Measurements from ENCODE around the gene PWWP3B.

Gene PWWP3B

GRCh38 chrX:106168107-106168506 lies at the start of gene PWWP3B:
Gene PWWP3B, plus strand, starts transcription at chrX:106168305. Its CDS starts 37,128 bp downstream, at chrX:106205433.
- TF ChIP-seq MAX (IDR thresholded peaks at IDR 0.05) (no peak), TAF1 (IDR thresholded peaks at IDR 0.05; ENCODE audit: low read depth) (no peak), ZBTB7A (IDR thresholded peaks at IDR 0.05; ENCODE audit: low read depth) (no peak), RAD21 (IDR thresholded peaks at IDR 0.05; ENCODE audit: low read depth) (no peak), EP300 (IDR thresholded peaks at IDR 0.05; ENCODE audit: borderline replicate concordance) (no peak)

GRCh38 chrX:106139048-106139447 lies 29.1 kb upstream of the PWWP3B start:
- TF ChIP-seq FOXM1 (IDR thresholded peaks at IDR 0.05; ENCODE audit: borderline replicate concordance, low read depth) (no peak), EGR1 (IDR thresholded peaks at IDR 0.05) (no peak), RAD21 (IDR thresholded peaks at IDR 0.05; ENCODE audit: low read depth) (no peak), TCF12 (IDR thresholded peaks at IDR 0.05; ENCODE audit: low read depth) (no peak), MAX (IDR thresholded peaks at IDR 0.05) (no peak), CEBPB (IDR thresholded peaks at IDR 0.05) (no peak), YY1 (IDR thresholded peaks at IDR 0.05; ENCODE audit: low read depth) (no peak)

- TF ChIP-seq FOXM1 (IDR thresholded peaks at IDR 0.05; ENCODE audit: borderline replicate concordance, low read depth) (no peak), CREB1 (IDR thresholded peaks at IDR 0.05; ENCODE audit: low read depth) (no peak), ZBTB7A (IDR thresholded peaks at IDR 0.05; ENCODE audit: low read depth) (no peak), EP300 (IDR thresholded peaks at IDR 0.05; ENCODE audit: borderline replicate concordance) (no peak), TCF12 (IDR thresholded peaks at IDR 0.05; ENCODE audit: low read depth) (no peak), CEBPB (IDR thresholded peaks at IDR 0.05) (no peak), REST (IDR thresholded peaks at IDR 0.05; ENCODE audit: low read depth) (no peak), TAF1 (IDR thresholded peaks at IDR 0.05; ENCODE audit: low read depth) (no peak), USF1 (IDR thresholded peaks at IDR 0.05) (no peak), MAX (IDR thresholded peaks at IDR 0.05) (no peak), NFIC (IDR thresholded peaks at IDR 0.05) (no peak), TEAD4 (IDR thresholded peaks at IDR 0.05) (no peak), RAD21 (IDR thresholded peaks at IDR 0.05; ENCODE audit: low read depth) (no peak), YY1 (IDR thresholded peaks at IDR 0.05; ENCODE audit: low read depth) (no peak), EGR1 (IDR thresholded peaks at IDR 0.05) (no peak)
Observed at GRCh38 chrX:106144755-106145639, 23.1 kb upstream of the PWWP3B start.

- no peak for TF ChIP-seq CEBPB (IDR thresholded peaks at IDR 0.05)
Observed at GRCh38 chrX:106150701-106151100, 17.4 kb upstream of the PWWP3B start.

- TF ChIP-seq MAX (IDR thresholded peaks at IDR 0.05) (no peak), TAF1 (IDR thresholded peaks at IDR 0.05; ENCODE audit: low read depth) (no peak), EGR1 (IDR thresholded peaks at IDR 0.05) (no peak), RAD21 (IDR thresholded peaks at IDR 0.05; ENCODE audit: low read depth) (no peak), TCF12 (IDR thresholded peaks at IDR 0.05; ENCODE audit: low read depth) (no peak), NFIC (IDR thresholded peaks at IDR 0.05) (no peak), USF1 (IDR thresholded peaks at IDR 0.05) (no peak), EP300 (IDR thresholded peaks at IDR 0.05; ENCODE audit: borderline replicate concordance) (no peak), REST (IDR thresholded peaks at IDR 0.05; ENCODE audit: low read depth) (no peak), CEBPB (IDR thresholded peaks at IDR 0.05) (no peak), YY1 (IDR thresholded peaks at IDR 0.05; ENCODE audit: low read depth) (no peak), ZBTB7A (IDR thresholded peaks at IDR 0.05; ENCODE audit: low read depth) (no peak), TEAD4 (IDR thresholded peaks at IDR 0.05) (no peak), CREB1 (IDR thresholded peaks at IDR 0.05; ENCODE audit: low read depth) (no peak), FOXM1 (IDR thresholded peaks at IDR 0.05; ENCODE audit: borderline replicate concordance, low read depth) (no peak)
Observed at GRCh38 chrX:106159861-106160282, 8.2 kb upstream of the PWWP3B start.

All from Ishikawa (cell line).